Keratinocyte (primary cell): ENCODE data around the gene TNFRSF6B. TPM values are rescaled to one million over a fixed set of nuclear protein-coding genes. Genes with fewer than 3 reads are reported as not detected.

Experiments used
- DNase-seq: peaks from one replicate; pipeline ENCODE4 v3.0.0-alpha.2; 2011; ENCODE audit warnings: low read depth, missing footprints, low spot score
- FAIRE-seq: peaks from 2 replicates; lab custom pipeline; 2011; peaks lifted over from hg19 to GRCh38; lab: Jason Lieb, UNC
- H2AFZ ChIP-seq: 2 replicates; pipeline ENCODE4 v1.6.0; 2012; ENCODE audit warnings: low read length, control low read depth, inconsistent platforms; ENCODE audit not compliant: control insufficient read depth
- H3K27ac ChIP-seq: 2 replicates; pipeline ENCODE4 v1.5.1; 2011; ENCODE audit warnings: low read length; ENCODE audit not compliant: control insufficient read depth, insufficient read depth
- H3K27me3 ChIP-seq: 3 replicates; pipeline ENCODE4 v1.6.0; 2011; ENCODE audit warnings: low read length; ENCODE audit not compliant: control insufficient read depth, insufficient read depth; ENCODE audit errors: extremely low read depth
- H3K36me3 ChIP-seq, 2 experiments: 2 replicates in 1 of 2; 3 replicates in 1 of 2; pipeline ENCODE4 v1.5.1; 2011; ENCODE audit warnings: low read length in 2 of 2, mild to moderate bottlenecking in 1 of 2; ENCODE audit not compliant: control insufficient read depth in 2 of 2, insufficient read depth in 2 of 2; ENCODE audit errors: extremely low read depth in 1 of 2
- H3K4me1 ChIP-seq: 3 replicates; pipeline ENCODE4 v1.5.1; 2011; ENCODE audit warnings: low read length; ENCODE audit not compliant: control insufficient read depth, insufficient read depth; ENCODE audit errors: extremely low read depth
- H3K4me2 ChIP-seq: 3 replicates; pipeline ENCODE4 v1.6.0; 2011; ENCODE audit warnings: low read depth, low read length; ENCODE audit not compliant: control insufficient read depth, insufficient read depth; ENCODE audit errors: extremely low read depth
- H3K4me3 ChIP-seq, 3 experiments: fragments of 200-600 bp in 1 of 3; sonication (generic) in 1 of 3; 2 replicates in 2 of 3; 3 replicates in 1 of 3; pipeline ENCODE4 v1.5.1; 2011 to 2016; ENCODE audit warnings: low read length in 3 of 3, mild to moderate bottlenecking in 3 of 3, control low read depth in 2 of 3, inconsistent platforms in 1 of 3, low read depth in 1 of 3, mixed read lengths in 1 of 3, mixed run types in 1 of 3, moderate library complexity in 1 of 3; ENCODE audit not compliant: control insufficient read depth in 2 of 3, insufficient read depth in 2 of 3; ENCODE audit errors: extremely low read depth in 1 of 3
- H3K79me2 ChIP-seq: 2 replicates; pipeline ENCODE4 v1.6.0; 2012; ENCODE audit warnings: low read length; ENCODE audit not compliant: control insufficient read depth, insufficient read depth
- H3K9ac ChIP-seq: 3 replicates; pipeline ENCODE4 v1.6.0; 2011; ENCODE audit warnings: low read length; ENCODE audit not compliant: control insufficient read depth, insufficient read depth; ENCODE audit errors: extremely low read depth
- H3K9me1 ChIP-seq: 3 replicates; pipeline ENCODE4 v1.6.0; 2011; ENCODE audit warnings: low read length; ENCODE audit not compliant: control insufficient read depth, insufficient read depth; ENCODE audit errors: extremely low read depth
- H3K9me3 ChIP-seq: 2 replicates; pipeline ENCODE4 v1.5.1; 2012; ENCODE audit warnings: low read depth, low read length; ENCODE audit not compliant: control insufficient read depth
- H4K20me1 ChIP-seq: 3 replicates; pipeline ENCODE4 v1.6.0; 2011; ENCODE audit warnings: low read length; ENCODE audit not compliant: control insufficient read depth, insufficient read depth; ENCODE audit errors: extremely low read depth
- CTCF ChIP-seq, 3 experiments: IDR thresholded peaks in 1 of 3; conservative IDR thresholded peaks in 1 of 3; optimal IDR thresholded peaks in 1 of 3; 2 replicates in 2 of 3; 3 replicates in 1 of 3; pipeline versions ENCODE3 to v1.5.1; 2011; ENCODE audit warnings: low read length in 3 of 3, mild to moderate bottlenecking in 3 of 3, moderate library complexity in 2 of 3, control low read depth in 1 of 3, inconsistent platforms in 1 of 3; ENCODE audit not compliant: insufficient read depth in 2 of 3; ENCODE audit errors: extremely low read depth in 1 of 3
- EZH2 ChIP-seq: IDR thresholded peaks from one replicate; pipeline ENCODE4 v1.6.1; 2012; ENCODE audit warnings: inconsistent platforms, mild to moderate bottlenecking, low read length, moderate library complexity
- dilution Hi-C: fragments of 300-500 bp; cut with MboI; formaldehyde crosslinking; loops from one replicate; pipeline ENCODE4 v1.7.0; 2020; ENCODE audit warnings: low sequenced_read_pairs; ENCODE audit not compliant: extremely low pct_ligation_motif_present
- polyA plus RNA-seq, 5 experiments: library from polyadenylated mRNA; depleted of rRNA in 3 of 5; stranded (reverse) in 3 of 5; stranded (forward) in 1 of 5; unstranded in 1 of 5; fragments of >200 nt; gene quantifications; 1 replicate in 1 of 5; 2 replicates in 3 of 5; 3 replicates in 1 of 5; pipeline versions ENCODE4 v1.2.1 to v1.2.3, GENCODE V29; 2011 to 2012; ENCODE audit warnings: missing spikeins in 2 of 5, low read depth in 1 of 5, low replicate concordance in 1 of 5

TNFRSF6B gene
- polyA plus RNA-seq, 1 donor (not counting 4 experiments of a cell fraction or from before 2014, with no cell fraction given), result 51.9 TPM

DNA sequence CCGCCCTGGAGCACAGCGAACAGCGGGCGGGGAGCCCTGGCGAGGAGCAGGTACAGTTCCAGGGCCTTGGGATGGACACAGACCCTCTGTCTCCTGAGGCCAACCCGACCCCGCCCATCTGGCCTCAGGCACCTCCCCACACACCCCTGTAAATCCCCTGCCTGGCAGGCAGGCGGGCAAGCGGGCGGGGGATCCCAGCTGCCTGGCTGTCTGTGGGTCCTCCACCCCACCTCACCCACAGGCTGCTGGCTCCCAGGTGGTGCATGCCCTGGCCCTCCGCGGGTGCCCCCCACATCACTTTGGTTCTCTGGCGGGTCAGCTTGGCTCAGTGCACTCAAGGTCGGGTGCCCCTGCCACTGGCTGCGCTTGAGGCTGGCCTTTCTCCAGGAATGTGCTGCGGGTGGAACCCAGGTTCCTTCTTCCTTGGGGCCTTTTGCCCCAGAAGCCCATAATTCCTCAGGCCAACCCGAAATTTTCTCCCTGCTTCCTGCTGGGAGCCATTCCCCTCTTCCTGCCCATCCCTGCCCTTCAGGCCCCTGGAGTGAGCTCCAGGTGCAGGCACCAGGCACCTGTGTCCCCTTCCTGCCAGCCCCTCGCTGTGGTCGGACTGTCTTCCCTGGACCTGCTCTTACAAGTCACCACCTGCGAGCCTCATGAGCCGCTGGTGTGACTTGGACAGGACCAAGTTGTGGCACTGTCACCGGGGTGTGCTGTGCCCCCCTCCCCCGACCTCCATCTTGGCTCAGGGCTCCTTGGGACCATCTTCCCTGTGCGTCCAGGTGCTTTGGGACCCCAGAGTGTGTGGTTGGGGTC is 5.3 kb upstream of the TNFRSF6B start:
- dilution Hi-C loops, result no loop called here
- Histone ChIP-seq H2AFZ (no peak overlapping the region), H3K9me3 (no peaks in the 10 kb centered on the region), H3K4me1 (peaks cover 38% of the 10 kb centered on the region), H3K27me3 (no peaks in the 10 kb centered on the region), H3K27ac (no peak overlapping the region), H3K79me2 (no peaks in the 10 kb centered on the region), H3K9me1 (no peaks in the 10 kb centered on the region), H4K20me1 (no peaks in the 10 kb centered on the region), H3K36me3 (no peaks in the 10 kb centered on the region), H3K4me2 (peak overlapping the region; percentile 32), H3K9ac (no peak overlapping the region), H3K4me3 (no peak overlapping the region)
- TF ChIP-seq CTCF (optimal IDR thresholded peaks at IDR 0.05 in 1 of 3, IDR thresholded peaks at IDR 0.05 in 1 of 3, conservative IDR thresholded peaks at IDR 0.05 in 1 of 3; ENCODE audit: extremely low read depth in 1 of 3, insufficient read depth in 2 of 3, low read length in 3 of 3), result no peak
- TF ChIP-seq EZH2, result no peak
- FAIRE-seq, result peak; percentile 52
- DNase-seq, result no peak

GRCh38 chr20:63691711-63692435 is 4.6 kb upstream of the TNFRSF6B start:
- no peak overlapping the region for H3K4me3 ChIP-seq
- TF ChIP-seq CTCF (optimal IDR thresholded peaks at IDR 0.05 in 1 of 3, IDR thresholded peaks at IDR 0.05 in 1 of 3, conservative IDR thresholded peaks at IDR 0.05 in 1 of 3; ENCODE audit: extremely low read depth in 1 of 3, insufficient read depth in 2 of 3, low read length in 3 of 3) (no peak), EZH2 (no peak)
- H3K36me3 ChIP-seq, result no peaks in the 10 kb centered on the region
- H3K4me1 ChIP-seq, result peaks cover 35% of the 10 kb centered on the region
- H3K27me3 ChIP-seq, result no peaks in the 10 kb centered on the region
- FAIRE-seq, result no peak
- DNase-seq, result no peak
- H4K20me1 ChIP-seq, result no peaks in the 10 kb centered on the region
- H3K4me2 ChIP-seq, result no peak overlapping the region
- H3K27ac ChIP-seq, result no peak overlapping the region
- no peaks in the 10 kb centered on the region for H3K9me1 ChIP-seq
- H3K79me2 ChIP-seq, result peaks cover 4% of the 10 kb centered on the region
- H2AFZ ChIP-seq, result no peak overlapping the region
- dilution Hi-C loops, result no loop called here
- H3K9me3 ChIP-seq, result no peaks in the 10 kb centered on the region
- H3K9ac ChIP-seq, result no peak overlapping the region
